SU-DHL-6 (cell line): ENCODE results near the gene ANKRD55.

Source experiments
- EZH2phosphoT487 ChIP-seq: fragments of 200-600 bp; sonication (generic), shearing (Covaris generic); conservative IDR thresholded peaks from 2 replicates; pipeline ENCODE4 v1.6.1; 2018; ENCODE audit warnings: mild to moderate bottlenecking, antibody characterized with exemption, low read length, moderate library complexity, mixed read lengths
- TF ChIP-seq, protein P1 (sequence below): fragments of 200-600 bp; sonication (generic); IDR thresholded peaks from one replicate; pipeline ENCODE4 v1.5.1; 2017; ENCODE audit warnings: antibody characterized with exemption, mild to moderate bottlenecking, low read length, moderate library complexity; ENCODE audit not compliant: insufficient read depth, poor library complexity, severe bottlenecking

DNA sequence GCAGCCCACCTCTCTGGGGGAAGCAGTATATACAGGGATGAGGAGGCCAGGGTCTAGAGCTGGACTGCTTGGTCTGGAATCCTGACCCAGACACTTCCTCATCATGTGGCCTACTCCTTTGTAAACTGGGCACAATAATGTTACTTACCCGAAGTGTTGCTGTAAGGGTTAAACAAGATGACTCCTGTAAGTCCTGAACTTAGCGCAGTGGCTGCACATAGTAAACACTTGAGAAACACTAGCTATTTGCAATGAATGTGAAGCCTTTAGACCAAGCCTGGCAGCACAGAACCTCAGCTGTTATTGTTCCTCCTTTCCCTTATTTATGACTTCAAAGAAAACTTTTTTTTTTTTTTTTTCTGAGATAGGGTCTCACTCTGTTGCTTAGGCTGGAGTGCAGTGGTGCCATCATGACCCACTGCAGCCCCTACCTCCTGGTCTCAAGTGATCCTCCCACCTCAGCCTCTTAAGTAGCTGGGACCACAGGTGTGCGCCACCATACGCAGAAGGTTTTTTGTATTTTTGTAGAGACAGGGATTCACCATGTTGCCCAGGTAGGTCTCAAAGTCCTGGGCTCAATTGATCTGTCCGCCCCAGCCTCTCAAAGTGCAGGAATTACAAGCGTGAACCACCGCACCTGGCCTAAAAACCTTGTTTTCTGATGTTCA, 142.2 kb downstream of the ANKRD55 start:
- TF ChIP-seq, protein P1, sequence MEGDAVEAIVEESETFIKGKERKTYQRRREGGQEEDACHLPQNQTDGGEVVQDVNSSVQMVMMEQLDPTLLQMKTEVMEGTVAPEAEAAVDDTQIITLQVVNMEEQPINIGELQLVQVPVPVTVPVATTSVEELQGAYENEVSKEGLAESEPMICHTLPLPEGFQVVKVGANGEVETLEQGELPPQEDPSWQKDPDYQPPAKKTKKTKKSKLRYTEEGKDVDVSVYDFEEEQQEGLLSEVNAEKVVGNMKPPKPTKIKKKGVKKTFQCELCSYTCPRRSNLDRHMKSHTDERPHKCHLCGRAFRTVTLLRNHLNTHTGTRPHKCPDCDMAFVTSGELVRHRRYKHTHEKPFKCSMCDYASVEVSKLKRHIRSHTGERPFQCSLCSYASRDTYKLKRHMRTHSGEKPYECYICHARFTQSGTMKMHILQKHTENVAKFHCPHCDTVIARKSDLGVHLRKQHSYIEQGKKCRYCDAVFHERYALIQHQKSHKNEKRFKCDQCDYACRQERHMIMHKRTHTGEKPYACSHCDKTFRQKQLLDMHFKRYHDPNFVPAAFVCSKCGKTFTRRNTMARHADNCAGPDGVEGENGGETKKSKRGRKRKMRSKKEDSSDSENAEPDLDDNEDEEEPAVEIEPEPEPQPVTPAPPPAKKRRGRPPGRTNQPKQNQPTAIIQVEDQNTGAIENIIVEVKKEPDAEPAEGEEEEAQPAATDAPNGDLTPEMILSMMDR: no peak
- no peak for TF ChIP-seq EZH2phosphoT487
